ENCODE measurements around the gene MED12L.

MED12L gene

GRCh38 chr3:151366993-151367392 lies 281.5 kb downstream of the MED12L start:
- no peak overlapping the region for H3K27ac ChIP-seq
- H3K4me3 ChIP-seq: no peak overlapping the region
- no peaks in the 10 kb centered on the region for H3K9me3 ChIP-seq
- no peak overlapping the region for H3K9ac ChIP-seq
- H3K27me3 ChIP-seq: no peaks in the 10 kb centered on the region
- H3K36me3 ChIP-seq: peaks cover 5% of the 10 kb centered on the region; the same call in 1 of the 2 replicates
- no peaks in the 10 kb centered on the region for H4K20me1 ChIP-seq
- no peak overlapping the region for H3K4me2 ChIP-seq
- no peaks in the 10 kb centered on the region for H3K4me1 ChIP-seq
- no peak for TF ChIP-seq Cebpa-rat (IDR thresholded peaks at IDR 0.05)

- H3K9me3 ChIP-seq: no peaks in the 10 kb centered on the region
- peaks cover 8% of the 10 kb centered on the region; the same call in 1 of the 2 replicates for H3K36me3 ChIP-seq
- H3K4me2 ChIP-seq: no peak overlapping the region
- H4K20me1 ChIP-seq: no peaks in the 10 kb centered on the region
- no peaks in the 10 kb centered on the region for H3K27me3 ChIP-seq
- H3K27ac ChIP-seq: no peak overlapping the region
- H3K4me3 ChIP-seq: no peak overlapping the region
- H3K4me1 ChIP-seq: no peaks in the 10 kb centered on the region
- TF ChIP-seq Cebpa-rat (IDR thresholded peaks at IDR 0.05): no peak
- no peak overlapping the region for H3K9ac ChIP-seq
Observed at GRCh38 chr3:151367448-151367847, 282.0 kb downstream of the MED12L start.

- no peaks in the 10 kb centered on the region for H3K4me1 ChIP-seq
- H3K4me2 ChIP-seq: no peak overlapping the region
- H3K27ac ChIP-seq: no peak overlapping the region
- no peak overlapping the region for H3K4me3 ChIP-seq
- no peaks in the 10 kb centered on the region for H3K9me3 ChIP-seq
- no peaks in the 10 kb centered on the region for H3K27me3 ChIP-seq
- no peak overlapping the region for H3K9ac ChIP-seq
- 0 out of 2 replicates have a peak, but pooled peaks cover 5% of the 10 kb centered on the region for H3K36me3 ChIP-seq
- no peak for TF ChIP-seq Cebpa-rat (IDR thresholded peaks at IDR 0.05)
- H4K20me1 ChIP-seq: no peaks in the 10 kb centered on the region
Observed at GRCh38 chr3:151371526-151371925, 286.1 kb downstream of the MED12L start.

GRCh38 chr3:151372063-151372820 lies 286.8 kb downstream of the MED12L start:
- no peak for TF ChIP-seq Cebpa-rat (IDR thresholded peaks at IDR 0.05)
- no peak overlapping the region for H3K27ac ChIP-seq
- no peaks in the 10 kb centered on the region for H3K4me1 ChIP-seq
- H3K36me3 ChIP-seq: 0 out of 2 replicates have a peak, but pooled peaks cover 5% of the 10 kb centered on the region
- no peak overlapping the region for H3K9ac ChIP-seq
- H3K4me3 ChIP-seq: no peak overlapping the region
- H4K20me1 ChIP-seq: no peaks in the 10 kb centered on the region
- no peaks in the 10 kb centered on the region for H3K27me3 ChIP-seq
- no peak overlapping the region for H3K4me2 ChIP-seq
- H3K9me3 ChIP-seq: no peaks in the 10 kb centered on the region

- no peak for TF ChIP-seq Cebpa-rat (IDR thresholded peaks at IDR 0.05)
- Histone ChIP-seq H3K27me3 (no peaks in the 10 kb centered on the region), H3K4me3 (no peak overlapping the region), H3K36me3 (0 out of 2 replicates have a peak, but pooled peaks cover 11% of the 10 kb centered on the region), H4K20me1 (no peaks in the 10 kb centered on the region), H3K9me3 (no peaks in the 10 kb centered on the region), H3K9ac (no peak overlapping the region), H3K4me2 (no peak overlapping the region), H3K27ac (no peak overlapping the region), H3K4me1 (peaks cover 6% of the 10 kb centered on the region)
Observed at GRCh38 chr3:151377768-151378385, 292.4 kb downstream of the MED12L start.

GRCh38 chr3:151379083-151379734 lies 293.7 kb downstream of the MED12L start:
- peaks cover 19% of the 10 kb centered on the region for H3K4me1 ChIP-seq
- TF ChIP-seq Cebpa-rat (IDR thresholded peaks at IDR 0.05): no peak
- H3K27ac ChIP-seq: no peak overlapping the region

GRCh38 chr3:151382671-151383070 lies 297.2 kb downstream of the MED12L start:
- no peak overlapping the region for H3K4me3 ChIP-seq

More at GRCh38 chr3:151379083-151379734, 293.7 kb downstream of the MED12L start:
- no peak overlapping the region for H3K9ac ChIP-seq
- no peak overlapping the region for H3K4me3 ChIP-seq
- no peak overlapping the region for H3K4me2 ChIP-seq
- H3K36me3 ChIP-seq: 0 out of 2 replicates have a peak, but pooled peaks cover 11% of the 10 kb centered on the region
- H4K20me1 ChIP-seq: no peaks in the 10 kb centered on the region
- H3K27me3 ChIP-seq: no peaks in the 10 kb centered on the region
- H3K9me3 ChIP-seq: no peaks in the 10 kb centered on the region

GRCh38 chr3:151383111-151383510 lies 297.6 kb downstream of the MED12L start:
- Histone ChIP-seq H3K27ac (peak overlapping the region; percentile 65), H3K36me3 (0 out of 2 replicates have a peak, but pooled peaks cover 11% of the 10 kb centered on the region), H3K27me3 (no peaks in the 10 kb centered on the region), H3K4me2 (peak overlapping the region; percentile 62), H3K4me1 (peaks cover 35% of the 10 kb centered on the region), H3K9me3 (no peaks in the 10 kb centered on the region), H4K20me1 (no peaks in the 10 kb centered on the region), H3K4me3 (no peak overlapping the region), H3K9ac (no peak overlapping the region)
- TF ChIP-seq Cebpa-rat (IDR thresholded peaks at IDR 0.05): no peak

More at GRCh38 chr3:151382671-151383070, 297.2 kb downstream of the MED12L start:
- Histone ChIP-seq H3K27me3 (no peaks in the 10 kb centered on the region), H3K9ac (no peak overlapping the region), H4K20me1 (no peaks in the 10 kb centered on the region), H3K4me2 (peak overlapping the region; percentile 62), H3K4me1 (peaks cover 31% of the 10 kb centered on the region), H3K9me3 (no peaks in the 10 kb centered on the region), H3K36me3 (0 out of 2 replicates have a peak, but pooled peaks cover 11% of the 10 kb centered on the region), H3K27ac (peak overlapping the region; percentile 65)
- TF ChIP-seq Cebpa-rat (IDR thresholded peaks at IDR 0.05): no peak

GRCh38 chr3:151383956-151384355 lies 298.5 kb downstream of the MED12L start:
- Histone ChIP-seq H3K27me3 (no peaks in the 10 kb centered on the region), H3K9ac (no peak overlapping the region), H4K20me1 (no peaks in the 10 kb centered on the region), H3K36me3 (0 out of 2 replicates have a peak, but pooled peaks cover 13% of the 10 kb centered on the region), H3K4me2 (peak overlapping the region; percentile 62), H3K9me3 (no peaks in the 10 kb centered on the region), H3K4me1 (peaks cover 40% of the 10 kb centered on the region), H3K4me3 (no peak overlapping the region), H3K27ac (no peak overlapping the region)
- TF ChIP-seq Cebpa-rat (IDR thresholded peaks at IDR 0.05): no peak

Measured in BLaER1 (cell line).